Body of pancreas (tissue), 4 donors: Measurements from ENCODE around the gene TTPAL.

Source experiments
- CTCF ChIP-seq, 7 experiments: fragments of 450-650 bp in 4 of 7; fragments of 200-600 bp in 3 of 7; sonication (generic) in 3 of 7; IDR thresholded peaks; one replicate each; pipeline ENCODE4 v1.5.1; 2016 to 2019; ENCODE audit warnings: antibody characterized with exemption in 7 of 7
- POLR2A ChIP-seq, 3 donors: fragments of 450-650 bp; IDR thresholded peaks; one replicate each; pipeline ENCODE4 v1.6.1; 2016; ENCODE audit warnings: antibody characterized with exemption in 3 of 3, mild to moderate bottlenecking in 2 of 3

GRCh38 chr20:44518248-44518647 lies 42.6 kb downstream of the TTPAL start:
- TF ChIP-seq CTCF (IDR thresholded peaks at IDR 0.05), result no peak
- no peak for TF ChIP-seq POLR2A (IDR thresholded peaks at IDR 0.05)
